Measurements from ENCODE around the gene MED19.

MED19 gene

DNA sequence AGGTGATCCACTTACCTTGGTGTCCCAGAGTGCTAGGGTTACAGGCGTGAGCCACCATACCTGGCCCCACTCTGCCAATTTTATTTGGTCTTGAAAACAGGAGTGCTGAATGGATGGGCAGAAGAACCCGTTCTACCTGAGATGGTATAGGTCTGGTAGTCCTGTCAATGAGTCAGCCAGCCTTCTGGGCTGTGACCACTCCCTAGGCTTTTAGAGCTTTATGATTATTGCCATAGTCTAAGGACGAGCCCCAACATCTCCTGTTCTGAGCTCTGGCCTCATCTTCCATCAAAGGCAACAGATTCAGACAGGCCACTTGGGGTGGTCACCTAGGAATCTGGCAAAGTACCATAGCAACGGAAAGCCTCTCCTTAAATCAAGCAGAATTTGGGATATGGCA lies 32.6 kb downstream of the MED19 start:
- Histone ChIP-seq H3K36me3 (peaks cover 86% of the 10 kb centered on the region), H3K4me1 (ENCODE audit: control insufficient read depth in 1 of 2, insufficient read depth in 1 of 2, low read depth in 1 of 2, low read length in 1 of 2) (no peaks in the 10 kb centered on the region)

GRCh38 chr11:57675176-57675941 lies 36.7 kb downstream of the MED19 start:
- Histone ChIP-seq H3K4me1 (ENCODE audit: control insufficient read depth in 1 of 2, insufficient read depth in 1 of 2, low read depth in 1 of 2, low read length in 1 of 2) (no peaks in the 10 kb centered on the region), H3K4me3 (ENCODE audit: low read depth in 1 of 2, low read length in 1 of 2) (no peak overlapping the region), H3K36me3 (peaks cover 73% of the 10 kb centered on the region), H3K27ac (no peak overlapping the region), H3K9me3 (no peaks in the 10 kb centered on the region), H3K27me3 (no peaks in the 10 kb centered on the region)
- no peak for TF ChIP-seq CTCF (IDR thresholded peaks at IDR 0.05)

More for the DNA sequence above, 32.6 kb downstream of the MED19 start:
- TF ChIP-seq CTCF (IDR thresholded peaks at IDR 0.05), result no peak
- H3K27me3 ChIP-seq, result no peaks in the 10 kb centered on the region
- H3K9me3 ChIP-seq, result no peaks in the 10 kb centered on the region
- no peak overlapping the region for H3K4me3 ChIP-seq (ENCODE audit: low read depth in 1 of 2, low read length in 1 of 2)
- no peak overlapping the region for H3K27ac ChIP-seq

DNA sequence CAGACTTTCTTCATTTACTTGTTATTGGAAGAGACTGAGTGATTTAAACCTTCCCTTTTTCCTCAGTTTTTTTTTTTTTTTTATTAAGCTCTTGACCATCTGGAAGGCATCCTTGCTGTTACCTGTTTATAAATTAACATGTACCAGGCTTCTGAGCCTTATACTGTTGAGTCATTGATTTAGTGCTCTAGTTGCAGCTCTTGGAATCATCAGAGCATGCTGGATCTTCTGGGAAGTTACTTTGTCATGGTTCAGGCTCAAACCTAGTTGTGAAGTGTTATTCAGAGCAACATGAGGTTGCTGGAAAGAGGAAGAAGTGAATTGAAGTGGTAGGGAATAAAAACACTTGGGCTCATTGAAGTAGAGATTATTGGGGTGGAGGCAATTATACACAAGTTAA lies 37.8 kb downstream of the MED19 start:
- no peaks in the 10 kb centered on the region for H3K27me3 ChIP-seq
- peaks cover 5 to 11% of the 10 kb centered on the region in 2 experiments for H3K4me1 ChIP-seq (ENCODE audit: control insufficient read depth in 1 of 2, insufficient read depth in 1 of 2, low read depth in 1 of 2, low read length in 1 of 2)
- no peak overlapping the region for H3K4me3 ChIP-seq (ENCODE audit: low read depth in 1 of 2, low read length in 1 of 2)
- no peak for TF ChIP-seq CTCF (IDR thresholded peaks at IDR 0.05)
- no peak overlapping the region for H3K27ac ChIP-seq
- H3K9me3 ChIP-seq, result no peaks in the 10 kb centered on the region
- H3K36me3 ChIP-seq, result peaks cover 62% of the 10 kb centered on the region

GRCh38 chr11:57668434-57668782 lies 43.6 kb downstream of the MED19 start:
- Histone ChIP-seq H3K36me3 (peaks cover 16% of the 10 kb centered on the region), H3K27ac (peak overlapping the region; percentile 99), H3K27me3 (no peaks in the 10 kb centered on the region), H3K4me1 (ENCODE audit: control insufficient read depth in 1 of 2, insufficient read depth in 1 of 2, low read depth in 1 of 2, low read length in 1 of 2) (peaks cover 26 to 35% of the 10 kb centered on the region in 2 experiments), H3K9me3 (no peaks in the 10 kb centered on the region), H3K4me3 (ENCODE audit: low read depth in 1 of 2, low read length in 1 of 2) (peak overlapping the region; percentile 67 to 99)
- no peak for TF ChIP-seq CTCF (IDR thresholded peaks at IDR 0.05)

- H3K27ac ChIP-seq, result peak within 1 kb of the TSS; percentile 99
- H3K4me1 ChIP-seq (ENCODE audit: control insufficient read depth in 1 of 2, insufficient read depth in 1 of 2, low read depth in 1 of 2, low read length in 1 of 2), result peaks cover 26 to 35% of the 10 kb centered on the region in 2 experiments
- H3K4me3 ChIP-seq (ENCODE audit: low read depth in 1 of 2, low read length in 1 of 2), result peak within 1 kb of the TSS; percentile 67 to 99
- peaks cover 11% of the 10 kb centered on the region for H3K36me3 ChIP-seq
- H3K27me3 ChIP-seq, result no peaks in the 10 kb centered on the region
- peak; percentile 67 for TF ChIP-seq CTCF (IDR thresholded peaks at IDR 0.05)
- no peaks in the 10 kb centered on the region for H3K9me3 ChIP-seq
Measured at GRCh38 chr11:57667736-57668433, 44.1 kb downstream of the MED19 start, which contains the start of gene ZDHHC5. Gene ZDHHC5 (plus strand): TSS chr11:57668114. CDS start chr11:57673091, 4,977 bp downstream.

Measured in neutrophil (primary cell).